Upper lobe of left lung (tissue), 6 donors: ENCODE results near the gene KCNAB1. TPM values are rescaled to one million over a fixed set of nuclear protein-coding genes. Genes with fewer than 3 reads are reported as not detected.

Source experiments
- ATAC-seq, 2 donors: fragments of 200-7000 bp; cut with Tn5 transposase; one replicate each; pipeline ENCODE4 v1.9.1; 2022; ENCODE audit warnings: mild to moderate bottlenecking in 2 of 2, moderate library complexity in 2 of 2; ENCODE audit not compliant: low FRiP score in 2 of 2
- DNase-seq, 2 donors: peaks; one replicate each; pipeline ENCODE4 v3.0.0-alpha.2; 2019 to 2020
- H3K27ac ChIP-seq, 4 donors: fragments of 200-600 bp; sonication (generic); one replicate each; pipeline ENCODE4 v1.5.1; 2016 to 2019
- H3K27me3 ChIP-seq, 4 donors: fragments of 200-600 bp; sonication (generic); one replicate each; pipeline ENCODE4 v1.5.1; 2017 to 2019
- H3K36me3 ChIP-seq, 4 donors: fragments of 200-600 bp; sonication (generic); one replicate each; pipeline ENCODE4 v1.5.1; 2016 to 2019
- H3K4me1 ChIP-seq, 4 donors: fragments of 200-600 bp; sonication (generic); one replicate each; pipeline ENCODE4 v1.5.1; 2018 to 2019
- H3K4me3 ChIP-seq, 4 donors: fragments of 200-600 bp; sonication (generic); one replicate each; pipeline ENCODE4 v1.5.1; 2017 to 2019; ENCODE audit warnings: mild to moderate bottlenecking in 2 of 4, moderate library complexity in 1 of 4
- H3K9me3 ChIP-seq, 4 donors: fragments of 200-600 bp; sonication (generic); one replicate each; pipeline ENCODE4 v1.5.1; 2018 to 2019
- CTCF ChIP-seq, 6 experiments: fragments of 450-650 bp in 4 of 6; fragments of 200-600 bp in 2 of 6; sonication (generic) in 2 of 6; IDR thresholded peaks; one replicate each; pipeline ENCODE4 v1.5.1; 2016 to 2019; ENCODE audit warnings: antibody characterized with exemption in 6 of 6
- EP300 ChIP-seq, 4 donors: sonication (generic); formaldehyde crosslinking; IDR thresholded peaks; one replicate each; pipeline ENCODE4 v1.5.1; 2017; ENCODE audit warnings: antibody characterized with exemption in 4 of 4, control low read depth in 2 of 4
- POLR2A ChIP-seq, 4 donors: fragments of 450-650 bp; IDR thresholded peaks; one replicate each; pipeline ENCODE4 v1.5.1; 2016 to 2017; ENCODE audit warnings: antibody characterized with exemption in 4 of 4, mild to moderate bottlenecking in 2 of 4
- POLR2AphosphoS5 ChIP-seq, 2 donors: sonication (generic); formaldehyde crosslinking; IDR thresholded peaks; one replicate each; pipeline ENCODE4 v1.5.1; 2017; ENCODE audit warnings: antibody characterized with exemption in 2 of 2
- WGBS, 2 donors: methylation state at CpG; one replicate each; pipeline ENCODE4 v1.1.5; 2017 to 2018; 5-methylcytosine and 5-hydroxymethylcytosine counted together
- total RNA-seq, 6 donors: library from RNA; depleted of rRNA in 4 of 6; stranded (reverse); fragments of >200 nt in 4 of 6; gene quantifications; one replicate each; pipeline versions ENCODE4 v1.1.0 to v1.2.1, GENCODE V29; 2016 to 2021
- donor health status: DM: no; HTN: no; CAD: no; lungs with moderate emphysema.
- donor health status: DM: no; HTN: yes; CAD: no; lungs with severe emphysema.

KCNAB1 gene
- total RNA-seq, 6 donors from 2014 or later = 0.79 to 5.2 (median 3.0) TPM

GRCh38 chr3:156163848-156164247 is 43.5 kb downstream of the KCNAB1 start:
- WGBS, 2 donors = 82 to 85% methylated on average over 2 of the region's 2 CpGs

GRCh38 chr3:156166808-156167207 is 46.4 kb downstream of the KCNAB1 start:
- no peaks in the 10 kb centered on the region for H3K27me3 ChIP-seq
- no peak overlapping the region for H3K4me3 ChIP-seq
- 86 to 95% methylated on average over 4 of the region's 4 CpGs for WGBS, 2 donors
- no peaks in the 10 kb centered on the region for H3K4me1 ChIP-seq
- H3K36me3 ChIP-seq = no peaks in the 10 kb centered on the region
- no peaks in the 10 kb centered on the region for H3K9me3 ChIP-seq
- TF ChIP-seq CTCF (IDR thresholded peaks at IDR 0.05) (no peak), POLR2A (IDR thresholded peaks at IDR 0.05) (no peak), EP300 (IDR thresholded peaks at IDR 0.05) (no peak), POLR2AphosphoS5 (IDR thresholded peaks at IDR 0.05) (no peak)
- no peak for ATAC-seq
- no peak overlapping the region for H3K27ac ChIP-seq
- DNase-seq = no peak

More at GRCh38 chr3:156163848-156164247, 43.5 kb downstream of the KCNAB1 start:
- no peaks in the 10 kb centered on the region for H3K27me3 ChIP-seq
- DNase-seq (no peak), ATAC-seq (no peak)
- no peaks in the 10 kb centered on the region for H3K36me3 ChIP-seq
- H3K4me3 ChIP-seq = no peak overlapping the region
- H3K27ac ChIP-seq = no peak overlapping the region
- no peak for TF ChIP-seq CTCF (IDR thresholded peaks at IDR 0.05)
- no peak for TF ChIP-seq POLR2AphosphoS5 (IDR thresholded peaks at IDR 0.05)
- no peak for TF ChIP-seq POLR2A (IDR thresholded peaks at IDR 0.05)
- TF ChIP-seq EP300 (IDR thresholded peaks at IDR 0.05) = no peak
- H3K4me1 ChIP-seq = peaks cover 0 to 11% (median 4%) of the 10 kb centered on the region in 4 donors
- H3K9me3 ChIP-seq = no peaks in the 10 kb centered on the region

GRCh38 chr3:156170571-156170970 is 50.2 kb downstream of the KCNAB1 start:
- Histone ChIP-seq H3K9me3 (no peaks in the 10 kb centered on the region), H3K27ac (no peak overlapping the region), H3K36me3 (no peaks in the 10 kb centered on the region), H3K4me3 (no peak overlapping the region), H3K27me3 (no peaks in the 10 kb centered on the region), H3K4me1 (no peaks in the 10 kb centered on the region)
- no peak for DNase-seq
- no peak for ATAC-seq
- TF ChIP-seq POLR2A (IDR thresholded peaks at IDR 0.05) (no peak), EP300 (IDR thresholded peaks at IDR 0.05) (no peak), POLR2AphosphoS5 (IDR thresholded peaks at IDR 0.05) (no peak), CTCF (IDR thresholded peaks at IDR 0.05) (no peak)

- no peak for DNase-seq
- WGBS, 2 donors = 48 to 51% methylated on average over 5 of the region's 5 CpGs
- Histone ChIP-seq H3K27ac (no peak overlapping the region), H3K4me1 (no peaks in the 10 kb centered on the region), H3K36me3 (no peaks in the 10 kb centered on the region), H3K9me3 (no peaks in the 10 kb centered on the region), H3K27me3 (no peaks in the 10 kb centered on the region), H3K4me3 (no peak overlapping the region)
- ATAC-seq = no peak
- TF ChIP-seq CTCF (IDR thresholded peaks at IDR 0.05) = no peak
- TF ChIP-seq POLR2A (IDR thresholded peaks at IDR 0.05) = no peak
- no peak for TF ChIP-seq POLR2AphosphoS5 (IDR thresholded peaks at IDR 0.05)
- no peak for TF ChIP-seq EP300 (IDR thresholded peaks at IDR 0.05)
These were observed 51.2 kb downstream of the KCNAB1 start for GRCh38 chr3:156171281-156172267.
